ENCODE results near the gene DGCR8.

Gene DGCR8

GRCh38 chr22:20068640-20069039 lies 11.4 kb upstream of the DGCR8 start:
- no peak for ATAC-seq
- Mint-ChIP-seq H3K27ac (no peak overlapping the region), H3K4me1 (no peaks in the 10 kb centered on the region), H3K9me3 (no peaks in the 10 kb centered on the region), H3K27me3 (no peaks in the 10 kb centered on the region), H3K36me3 (ENCODE audit: low read depth) (no peaks in the 10 kb centered on the region), H3K4me3 (no peak overlapping the region)
- DNase-seq = no peak

GRCh38 chr22:20069331-20070042 lies 10.6 kb upstream of the DGCR8 start:
- ATAC-seq = no peak
- DNase-seq = no peak
- Mint-ChIP-seq H3K27me3 (no peaks in the 10 kb centered on the region), H3K4me3 (no peak overlapping the region), H3K9me3 (no peaks in the 10 kb centered on the region), H3K4me1 (no peaks in the 10 kb centered on the region), H3K36me3 (ENCODE audit: low read depth) (no peaks in the 10 kb centered on the region), H3K27ac (no peak overlapping the region)

- ATAC-seq (no peak), DNase-seq (no peak)
- Mint-ChIP-seq H3K4me1 (no peaks in the 10 kb centered on the region), H3K4me3 (no peak overlapping the region), H3K9me3 (no peaks in the 10 kb centered on the region), H3K27me3 (no peaks in the 10 kb centered on the region), H3K36me3 (ENCODE audit: low read depth) (no peaks in the 10 kb centered on the region), H3K27ac (no peak overlapping the region)
Observed at GRCh38 chr22:20071524-20071972, 8.5 kb upstream of the DGCR8 start.

GRCh38 chr22:20076627-20077172 lies 3.3 kb upstream of the DGCR8 start:
- ATAC-seq (no peak), DNase-seq (no peak)
- no peaks in the 10 kb centered on the region for H3K27me3 Mint-ChIP-seq
- H3K36me3 Mint-ChIP-seq (ENCODE audit: low read depth) = peaks cover 3% of the 10 kb centered on the region
- H3K9me3 Mint-ChIP-seq = no peaks in the 10 kb centered on the region
- peaks cover 16% of the 10 kb centered on the region for H3K4me1 Mint-ChIP-seq
- H3K27ac Mint-ChIP-seq = no peak overlapping the region
- no peak overlapping the region for H3K4me3 Mint-ChIP-seq

- peaks cover 47% of the 10 kb centered on the region for H3K4me1 Mint-ChIP-seq
Observed at GRCh38 chr22:20080445-20080775, 369 bp downstream of the DGCR8 start.

GRCh38 chr22:20080776-20081654 lies 974 bp downstream of the DGCR8 start:
- no peak for DNase-seq
- H3K9me3 Mint-ChIP-seq = no peaks in the 10 kb centered on the region
- ATAC-seq = no peak
- H3K36me3 Mint-ChIP-seq (ENCODE audit: low read depth) = peaks cover 13% of the 10 kb centered on the region
- H3K4me1 Mint-ChIP-seq = peaks cover 48% of the 10 kb centered on the region
- H3K4me3 Mint-ChIP-seq = peak overlapping the region; percentile 91
- H3K27me3 Mint-ChIP-seq = no peaks in the 10 kb centered on the region
- H3K27ac Mint-ChIP-seq = peak overlapping the region; percentile 84

More at GRCh38 chr22:20080445-20080775, 369 bp downstream of the DGCR8 start:
- H3K27ac Mint-ChIP-seq = peak overlapping the region; percentile 84
- peak overlapping the region; percentile 91 for H3K4me3 Mint-ChIP-seq
- peak; percentile 70 for ATAC-seq
- no peaks in the 10 kb centered on the region for H3K27me3 Mint-ChIP-seq
- peaks cover 7% of the 10 kb centered on the region for H3K36me3 Mint-ChIP-seq (ENCODE audit: low read depth)
- no peaks in the 10 kb centered on the region for H3K9me3 Mint-ChIP-seq
- peak; percentile 77 for DNase-seq

GRCh38 chr22:20083157-20083890 lies 3.3 kb downstream of the DGCR8 start:
- Mint-ChIP-seq H3K27ac (peak overlapping the region; percentile 19), H3K4me3 (no peak overlapping the region), H3K9me3 (no peaks in the 10 kb centered on the region), H3K4me1 (peaks cover 57% of the 10 kb centered on the region), H3K36me3 (ENCODE audit: low read depth) (peaks cover 32% of the 10 kb centered on the region), H3K27me3 (no peaks in the 10 kb centered on the region)
- ATAC-seq (no peak), DNase-seq (no peak)

- no peak for ATAC-seq
- H3K27ac Mint-ChIP-seq = no peak overlapping the region
- no peaks in the 10 kb centered on the region for H3K27me3 Mint-ChIP-seq
- DNase-seq = no peak
- H3K36me3 Mint-ChIP-seq (ENCODE audit: low read depth) = peaks cover 38% of the 10 kb centered on the region
- H3K4me1 Mint-ChIP-seq = peaks cover 57% of the 10 kb centered on the region
- no peaks in the 10 kb centered on the region for H3K9me3 Mint-ChIP-seq
- no peak overlapping the region for H3K4me3 Mint-ChIP-seq
Observed at GRCh38 chr22:20083891-20084546, 4.0 kb downstream of the DGCR8 start.

- ATAC-seq = no peak
- H3K9me3 Mint-ChIP-seq = no peaks in the 10 kb centered on the region
- no peak overlapping the region for H3K4me3 Mint-ChIP-seq
- peaks cover 44% of the 10 kb centered on the region for H3K36me3 Mint-ChIP-seq (ENCODE audit: low read depth)
- H3K27me3 Mint-ChIP-seq = no peaks in the 10 kb centered on the region
- H3K4me1 Mint-ChIP-seq = peaks cover 53% of the 10 kb centered on the region
- H3K27ac Mint-ChIP-seq = peak overlapping the region; percentile 54
- DNase-seq = peak; percentile 51
Observed at GRCh38 chr22:20084547-20085413, 4.7 kb downstream of the DGCR8 start.

- peaks cover 55% of the 10 kb centered on the region for H3K4me1 Mint-ChIP-seq
- DNase-seq = no peak
- H3K9me3 Mint-ChIP-seq = no peaks in the 10 kb centered on the region
- ATAC-seq = no peak
- no peak overlapping the region for H3K4me3 Mint-ChIP-seq
- H3K36me3 Mint-ChIP-seq (ENCODE audit: low read depth) = peaks cover 53% of the 10 kb centered on the region
- H3K27ac Mint-ChIP-seq = no peak overlapping the region
- no peaks in the 10 kb centered on the region for H3K27me3 Mint-ChIP-seq
Observed at GRCh38 chr22:20085651-20086050, 5.6 kb downstream of the DGCR8 start.

- peaks cover 56% of the 10 kb centered on the region for H3K36me3 Mint-ChIP-seq (ENCODE audit: low read depth)
- no peak overlapping the region for H3K27ac Mint-ChIP-seq
- H3K9me3 Mint-ChIP-seq = no peaks in the 10 kb centered on the region
- no peak overlapping the region for H3K4me3 Mint-ChIP-seq
- no peaks in the 10 kb centered on the region for H3K27me3 Mint-ChIP-seq
- H3K4me1 Mint-ChIP-seq = peaks cover 55% of the 10 kb centered on the region
- DNase-seq (no peak), ATAC-seq (no peak)
Observed at GRCh38 chr22:20086101-20086599, 6.1 kb downstream of the DGCR8 start.

GRCh38 chr22:20086763-20087162 lies 6.7 kb downstream of the DGCR8 start:
- no peaks in the 10 kb centered on the region for H3K27me3 Mint-ChIP-seq
- ATAC-seq (no peak), DNase-seq (no peak)
- peaks cover 55% of the 10 kb centered on the region for H3K4me1 Mint-ChIP-seq
- H3K9me3 Mint-ChIP-seq = no peaks in the 10 kb centered on the region
- H3K27ac Mint-ChIP-seq = no peak overlapping the region
- H3K4me3 Mint-ChIP-seq = no peak overlapping the region
- peaks cover 59% of the 10 kb centered on the region for H3K36me3 Mint-ChIP-seq (ENCODE audit: low read depth)

Data from activated naive CD8-positive, alpha-beta T cell treated with anti-CD3 and anti-CD28 coated beads, Interleukin-2, amount 50 U/mL, for 24 hours (primary cell).